ENCODE results near the gene FBLN5.
"Not testable (repeated sequence)": the region's sequence is repeated elsewhere in the genome, so short reads cannot be mapped to it uniquely, and the experiment has no call there.

Gene FBLN5

DNA sequence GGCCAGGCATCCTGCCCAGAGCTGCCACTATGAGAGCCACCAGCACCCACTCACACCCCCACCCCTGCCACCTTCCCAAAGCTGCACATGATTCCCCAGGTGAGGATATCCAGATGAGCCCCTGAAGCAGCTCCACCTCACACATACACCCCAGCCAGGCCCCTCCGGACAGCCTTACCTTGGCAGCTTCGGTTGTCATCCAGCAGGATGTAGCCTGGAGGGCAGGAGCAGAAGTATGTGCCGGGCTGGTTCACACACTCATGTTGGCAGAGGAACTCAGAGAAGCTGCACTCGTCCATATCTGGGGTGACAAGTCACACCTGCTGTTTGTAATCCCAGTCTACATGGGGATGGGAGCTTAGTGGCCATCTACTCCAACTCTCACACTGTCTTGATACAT is 64.7 kb downstream of the FBLN5 start:
- no peak for DNase-seq

DNA sequence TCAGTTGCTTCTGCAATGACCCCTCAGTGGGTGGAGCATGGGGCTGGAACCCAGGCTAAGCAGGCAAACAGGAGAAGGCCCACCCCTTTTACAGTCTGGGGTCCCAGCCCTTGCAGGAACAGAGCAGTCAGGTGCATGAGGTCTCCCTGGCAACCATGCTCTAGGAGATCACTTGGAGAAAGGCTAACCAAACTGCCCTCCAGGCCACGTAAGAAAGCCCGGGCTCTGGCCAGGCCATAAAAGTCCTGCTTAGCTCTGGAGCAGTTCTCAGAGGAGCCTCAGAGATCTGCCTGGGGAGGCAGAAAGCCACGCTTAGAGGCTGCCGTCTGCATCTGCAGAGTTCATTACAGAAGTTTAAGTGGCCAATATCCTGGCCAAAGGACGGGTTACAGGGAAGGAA is 65.1 kb downstream of the FBLN5 start:
- no peak for DNase-seq

DNA sequence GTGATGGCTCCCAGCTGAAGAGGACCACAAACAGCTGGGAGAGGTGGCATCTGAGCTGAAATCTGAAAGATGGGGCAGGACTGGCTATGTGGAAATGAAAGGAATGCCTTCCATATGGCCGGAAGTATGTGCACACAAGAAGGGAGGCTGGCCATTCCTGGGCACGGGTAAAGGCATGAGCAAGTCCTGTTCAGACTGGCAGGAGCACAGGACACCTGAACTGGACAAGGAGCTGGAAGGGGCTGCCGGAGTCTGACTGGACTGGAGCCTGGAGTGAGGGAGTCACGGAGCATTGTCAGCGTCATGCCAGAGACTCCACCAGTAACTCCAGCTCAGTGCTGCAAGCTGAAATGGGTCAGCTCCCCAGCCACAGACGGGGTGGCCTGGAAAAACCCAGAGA is 68.3 kb downstream of the FBLN5 start:
- no peak for DNase-seq

DNA sequence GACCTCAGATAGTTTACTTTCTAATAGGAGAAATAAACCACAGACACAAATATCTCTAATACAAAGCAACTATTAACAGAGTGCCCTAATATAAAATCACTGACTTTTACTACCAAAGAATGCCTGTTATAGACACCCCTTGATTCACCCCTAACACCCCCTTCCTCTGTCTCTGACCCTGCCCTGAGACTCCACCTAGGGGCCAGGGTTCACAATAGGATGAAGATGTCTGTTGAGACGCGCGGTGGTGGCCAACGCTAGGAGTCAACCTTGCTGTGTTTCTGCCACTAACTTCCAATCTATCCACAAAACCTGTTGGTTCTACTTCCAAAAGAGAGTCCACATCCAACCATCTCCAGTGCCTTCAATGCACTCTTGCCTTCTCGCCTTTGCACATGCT is 69.2 kb downstream of the FBLN5 start:
- no peak for DNase-seq

GRCh38 chr14:91877376-91877915 is 70.0 kb downstream of the FBLN5 start:
- no peak for DNase-seq

DNA sequence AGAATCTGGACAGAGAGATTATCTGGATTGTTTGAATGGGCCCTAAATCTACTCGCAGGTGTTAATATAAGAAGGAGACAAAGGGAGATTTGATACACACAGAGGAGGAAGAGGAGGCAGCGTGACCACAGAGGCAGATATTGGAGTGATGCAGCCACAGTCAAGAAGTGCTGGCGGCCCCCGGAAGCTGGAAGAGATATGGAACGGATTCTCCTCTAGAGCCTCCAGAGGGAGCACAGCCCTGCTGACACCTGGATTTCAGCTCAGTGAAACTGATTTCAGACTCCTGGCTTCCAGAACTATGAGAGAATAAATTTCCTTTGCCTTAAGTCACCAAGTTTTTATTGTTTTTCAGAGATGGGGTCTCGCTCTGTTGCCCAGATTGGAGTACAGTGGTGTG is 71.0 kb downstream of the FBLN5 start:
- no peak for DNase-seq

DNA sequence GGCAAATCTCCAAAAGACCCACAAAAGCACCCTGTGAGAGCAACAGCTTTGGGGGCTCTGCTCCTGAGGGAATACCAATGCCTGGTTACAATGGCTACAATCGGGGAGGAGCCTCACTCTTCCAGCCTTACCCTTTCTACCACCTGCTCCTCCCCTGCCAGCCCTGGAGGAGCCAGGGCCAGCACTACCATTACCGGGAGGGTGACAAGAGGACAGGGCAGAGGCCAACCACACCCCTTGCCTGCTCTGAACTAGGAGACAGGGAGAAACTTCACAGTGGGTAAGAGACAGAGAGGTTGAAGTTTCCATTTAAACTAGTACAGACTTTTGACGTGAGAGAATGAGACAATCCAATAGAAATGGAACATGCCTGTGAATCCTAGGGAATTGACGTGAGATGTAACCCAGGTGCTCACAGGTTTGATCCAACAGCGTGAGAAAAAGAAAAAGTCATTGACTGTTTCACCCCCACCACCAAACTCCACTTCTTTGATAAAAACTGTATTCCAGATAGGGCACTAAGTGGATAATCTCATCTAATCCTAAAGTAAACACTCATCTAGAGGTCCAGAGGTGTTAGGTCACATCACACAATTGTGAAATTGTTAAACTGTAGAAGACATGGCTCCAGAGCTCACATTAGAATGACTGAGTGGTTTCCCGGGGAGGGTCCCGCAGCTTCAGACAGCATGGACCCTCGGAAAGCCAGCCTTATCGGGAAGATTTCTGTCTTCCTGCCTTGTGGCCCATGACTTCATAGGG is 71.8 kb downstream of the FBLN5 start:
- DNase-seq, result no peak

DNA sequence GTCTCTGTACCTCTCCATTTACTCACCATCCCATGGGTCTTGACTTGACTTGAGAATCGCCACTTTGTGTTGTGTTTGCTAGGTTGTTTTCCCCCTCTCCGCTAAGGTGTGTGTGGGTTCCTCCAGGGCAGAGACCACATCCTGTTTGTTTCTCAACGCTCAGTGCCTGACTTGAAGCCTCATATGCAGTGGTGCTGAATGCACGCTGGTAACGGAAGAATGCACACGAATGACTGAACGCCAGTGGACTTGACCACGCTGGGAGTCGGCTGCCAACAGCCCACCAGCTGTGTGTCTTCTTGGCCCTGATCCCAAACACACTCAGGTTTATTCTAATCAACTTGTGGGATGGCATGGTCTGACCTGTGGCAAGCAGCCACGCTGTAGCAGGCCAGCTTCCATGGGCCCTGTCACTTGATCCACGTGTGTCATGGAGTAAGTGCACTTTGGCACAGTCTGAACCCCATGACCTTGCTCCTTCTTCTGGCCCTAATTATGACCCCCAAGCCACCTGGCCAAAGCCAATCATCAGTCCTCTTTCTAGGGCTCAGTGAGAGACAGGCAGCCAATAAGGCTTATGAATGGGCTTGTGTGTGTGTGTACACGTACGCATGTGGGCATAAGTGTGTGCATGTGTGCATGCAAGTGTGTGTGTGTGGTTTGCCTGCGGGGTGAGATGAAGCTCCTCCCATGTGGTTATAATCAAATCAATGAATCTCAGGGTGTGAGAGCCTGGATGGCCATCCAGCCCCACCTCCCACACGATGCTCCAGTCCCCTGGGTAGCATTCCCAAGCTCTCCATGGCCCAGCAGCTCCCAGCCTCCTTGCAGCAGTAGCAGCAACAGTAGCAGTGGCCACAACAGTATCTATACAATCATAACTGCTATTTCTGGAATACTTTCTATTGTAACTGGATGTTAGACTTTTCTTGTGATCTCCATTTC is 73.8 kb downstream of the FBLN5 start:
- peak; percentile 73 for DNase-seq

- DNase-seq, result peak; percentile 59
These were observed 74.7 kb downstream of the FBLN5 start for GRCh38 chr14:91872517-91873470.

DNA sequence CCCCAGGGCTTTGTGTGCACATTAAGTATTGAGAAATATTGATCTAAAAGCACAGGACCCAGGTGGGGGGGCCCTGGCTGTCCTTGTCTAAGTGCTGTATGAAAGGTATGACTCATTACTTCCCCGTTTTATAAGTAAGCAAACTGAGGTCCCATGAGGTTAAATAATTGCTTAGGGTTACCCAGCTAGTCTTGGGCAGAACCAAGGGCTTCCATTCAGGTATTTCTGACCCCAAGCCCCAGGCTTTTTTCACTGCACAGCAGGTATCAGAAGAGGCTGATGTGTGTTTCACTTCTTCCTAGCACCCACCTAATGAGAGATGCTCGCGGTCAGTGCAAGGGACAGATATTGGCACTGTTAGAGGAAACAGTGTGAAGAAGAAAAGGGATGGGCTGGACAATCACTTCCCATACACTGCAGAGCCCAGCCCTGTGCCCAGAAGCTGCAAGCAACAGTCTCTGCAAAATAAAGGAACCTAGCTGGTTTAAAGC is 75.4 kb downstream of the FBLN5 start:
- DNase-seq, result peak; percentile 54

DNA sequence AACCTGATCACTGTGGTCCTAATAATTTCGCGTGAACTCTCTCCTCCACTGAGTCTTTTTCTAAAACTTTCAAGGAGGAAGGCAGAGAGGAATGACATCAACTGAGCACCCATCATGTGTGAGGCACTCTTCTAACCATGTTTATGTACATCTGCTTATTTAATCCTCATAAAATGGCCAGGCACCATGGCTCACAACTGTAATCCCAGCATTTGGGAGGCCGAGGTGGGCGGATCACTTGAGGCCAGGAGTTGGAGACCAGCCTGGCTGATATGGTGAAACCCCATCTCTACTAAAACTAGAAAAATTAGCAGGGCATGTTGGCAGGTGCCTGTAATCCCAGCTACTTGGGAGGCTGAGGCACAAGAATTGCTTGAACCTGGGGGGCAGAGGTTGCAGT is 76.1 kb downstream of the FBLN5 start:
- DNase-seq, result not testable (repeated sequence)

DNA sequence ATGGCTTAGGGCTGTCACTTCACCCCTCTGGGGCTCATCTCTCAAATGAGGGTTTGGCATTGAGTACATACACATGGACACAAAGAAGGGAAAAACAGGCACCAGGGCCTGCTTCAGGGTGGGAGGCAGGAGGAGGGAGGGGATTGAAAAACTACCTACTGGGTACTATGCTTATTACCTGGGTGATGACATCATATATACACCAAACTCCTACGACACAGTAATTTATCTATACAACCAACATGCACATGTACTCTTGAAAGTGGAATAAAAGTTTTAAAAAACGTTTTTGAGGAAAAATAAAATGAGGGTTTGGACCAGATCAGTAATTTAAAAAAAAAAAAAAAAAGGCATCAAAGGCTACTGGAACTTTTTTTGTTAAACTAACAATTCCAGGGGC is 76.6 kb downstream of the FBLN5 start:
- DNase-seq, result no peak

DNA sequence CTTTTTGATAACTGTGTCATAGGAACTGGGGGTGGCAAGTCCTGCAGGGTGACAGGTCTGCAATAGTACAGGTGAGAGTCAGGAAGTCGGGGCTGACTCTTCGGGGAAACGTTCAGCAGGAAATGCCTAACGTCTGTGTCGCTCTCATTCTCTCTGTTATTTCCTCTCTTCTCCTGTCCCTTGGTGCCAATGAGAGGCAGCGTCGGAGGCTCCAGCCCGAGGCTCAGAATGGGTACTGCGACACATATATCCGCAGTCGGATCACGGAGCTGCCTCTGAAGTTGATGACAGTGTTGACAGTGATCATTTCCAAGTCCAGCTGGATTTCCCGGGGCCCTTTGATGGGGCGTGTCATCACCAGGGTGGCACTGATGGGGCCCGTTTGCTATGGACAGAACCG is 77.5 kb downstream of the FBLN5 start:
- DNase-seq, result peak; percentile 75

DNA sequence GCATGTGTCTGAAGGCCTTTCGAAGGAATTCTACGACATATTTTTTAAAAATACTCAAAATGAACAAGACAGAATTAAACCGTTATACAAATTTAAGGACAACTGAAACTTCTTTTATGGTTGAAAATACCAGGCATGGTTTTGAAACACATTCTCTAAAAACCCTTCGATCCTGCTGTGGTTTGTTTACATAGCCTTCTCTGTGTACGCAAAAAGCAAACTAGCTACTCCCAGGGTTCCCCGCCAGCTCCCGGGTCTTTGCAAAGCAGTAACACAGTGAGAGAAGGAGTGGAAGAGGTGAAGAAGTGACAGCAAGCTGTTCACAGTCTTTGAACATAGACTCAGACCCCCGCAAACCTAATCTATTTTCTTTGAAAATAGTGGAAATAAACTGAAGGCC is 77.9 kb downstream of the FBLN5 start:
- no peak for DNase-seq

- peak; percentile 38 for DNase-seq
These were observed 80.0 kb downstream of the FBLN5 start, which contains the start of gene TC2N for GRCh38 chr14:91867316-91867988. Gene TC2N (minus strand): TSS chr14:91867536. CDS start chr14:91813769, 53,767 bp downstream.

GRCh38 chr14:91866511-91867295 is 80.8 kb downstream of the FBLN5 start:
- DNase-seq, result no peak

DNA sequence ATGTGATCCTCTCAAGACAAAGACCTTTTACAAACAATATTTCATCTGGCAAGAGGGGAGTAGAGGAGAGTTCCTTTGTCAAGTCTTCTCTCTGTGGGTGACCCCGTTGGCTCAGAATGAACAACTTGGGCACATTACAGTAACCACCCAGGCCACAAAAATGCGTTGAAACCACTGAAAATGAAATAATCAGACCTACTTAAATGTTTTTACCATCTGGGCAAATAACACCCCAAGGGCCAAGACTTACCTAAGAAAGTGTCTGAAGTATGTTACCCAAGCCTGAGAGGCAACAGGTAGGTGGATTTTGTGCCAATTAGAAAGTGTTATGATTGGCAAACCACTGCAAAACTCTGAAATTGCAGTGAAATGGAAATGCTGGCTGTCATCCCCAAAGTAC is 81.4 kb downstream of the FBLN5 start:
- DNase-seq, result no peak

DNA sequence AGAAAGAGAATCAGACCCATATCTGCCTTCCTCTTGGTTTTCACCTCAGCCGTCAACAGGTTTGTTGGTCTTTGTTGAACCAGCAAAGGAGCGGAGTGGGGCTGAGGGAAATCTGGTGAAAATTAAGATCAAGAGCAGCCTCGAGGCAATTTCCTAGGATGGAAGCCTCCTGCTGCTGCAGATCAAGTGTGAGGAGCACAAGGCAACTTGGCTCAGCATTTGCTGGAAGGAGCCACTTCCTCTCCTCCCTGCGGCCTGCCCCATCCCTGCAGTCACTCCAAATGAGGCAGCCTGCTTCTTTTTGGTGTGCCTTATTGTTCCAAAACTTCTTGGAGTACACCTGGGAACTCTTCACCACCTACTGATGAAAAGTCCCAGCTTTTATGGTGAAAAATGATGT is 85.1 kb downstream of the FBLN5 start:
- no peak for DNase-seq

DNA sequence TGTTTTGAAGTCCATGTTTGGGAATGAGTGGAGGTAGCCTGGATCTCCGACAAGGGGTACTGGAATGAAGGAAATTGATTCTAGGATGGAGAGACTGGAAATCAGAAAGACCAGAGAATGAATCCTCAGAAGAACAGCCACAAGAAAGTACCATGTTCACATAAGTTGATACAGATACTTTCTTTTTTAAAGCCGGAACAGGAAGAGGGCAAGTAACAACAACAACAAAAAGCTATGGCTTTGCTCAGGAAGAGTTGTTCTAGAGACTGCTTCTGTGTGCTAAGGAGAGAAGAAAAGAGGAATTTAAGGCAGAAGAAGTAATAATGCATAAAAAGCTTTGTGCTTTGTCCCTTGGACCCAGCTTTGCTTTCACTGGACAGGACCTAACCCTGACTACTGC is 86.4 kb downstream of the FBLN5 start:
- DNase-seq, result no peak

DNA sequence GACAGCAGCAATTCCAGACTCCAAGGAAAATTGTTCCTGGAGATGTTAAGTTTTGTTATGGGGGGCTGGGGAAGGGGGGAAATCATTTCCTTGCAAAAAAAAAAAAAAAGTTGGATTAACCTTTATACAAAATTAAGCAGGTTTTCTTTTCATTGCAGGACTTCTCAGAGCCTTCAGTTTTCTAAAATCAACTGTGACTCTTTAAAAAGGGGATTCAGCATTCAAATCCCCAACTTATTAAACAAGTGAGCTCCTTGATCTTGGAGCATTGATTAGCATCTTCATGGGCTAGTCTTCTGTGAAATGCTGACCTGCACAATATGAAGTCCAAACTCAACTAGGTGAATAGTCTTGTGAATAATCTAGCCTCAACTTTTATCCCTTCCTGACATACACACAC is 87.3 kb downstream of the FBLN5 start:
- no peak for DNase-seq
